Measurements from ENCODE around the gene C1QBP. TPM values are rescaled to one million over a fixed set of nuclear protein-coding genes. Genes with fewer than 3 reads are reported as not detected.
A peak's percentile ranks its signal among the peaks of the same experiment; 100 is the strongest.

C1QBP gene
- total RNA-seq, 1 donor from 2014 or later = 153 TPM

GRCh38 chr17:5481451-5481850, 42.5 kb upstream of the C1QBP start:
- Mint-ChIP-seq H3K9me3 (no peaks in the 10 kb centered on the region), H3K4me3 (peak overlapping the region; percentile 74), H3K4me1 (ENCODE audit: unreplicated experiment) (peaks cover 18% of the 10 kb centered on the region), H3K27me3 (no peaks in the 10 kb centered on the region), H3K27ac (peak overlapping the region; percentile 84), H3K36me3 (peaks cover 56% of the 10 kb centered on the region)
- DNase-seq (ENCODE audit: extremely low spot score, unreplicated experiment) = no peak
- TF ChIP-seq CTCF (conservative IDR thresholded peaks at IDR 0.05) = no peak

- DNase-seq (ENCODE audit: extremely low spot score, unreplicated experiment) = no peak
- no peaks in the 10 kb centered on the region for H3K27me3 Mint-ChIP-seq
- H3K27ac Mint-ChIP-seq = peak overlapping the region; percentile 84
- H3K4me1 Mint-ChIP-seq (ENCODE audit: unreplicated experiment) = peaks cover 18% of the 10 kb centered on the region
- TF ChIP-seq CTCF (conservative IDR thresholded peaks at IDR 0.05) = no peak
- peak overlapping the region; percentile 74 for H3K4me3 Mint-ChIP-seq
- peaks cover 56% of the 10 kb centered on the region for H3K36me3 Mint-ChIP-seq
- H3K9me3 Mint-ChIP-seq = no peaks in the 10 kb centered on the region
Observed at GRCh38 chr17:5480962-5481361, 42.0 kb upstream of the C1QBP start.

GRCh38 chr17:5478992-5479391, 40.0 kb upstream of the C1QBP start:
- H3K36me3 Mint-ChIP-seq = peaks cover 53% of the 10 kb centered on the region
- peaks cover 10% of the 10 kb centered on the region for H3K4me1 Mint-ChIP-seq (ENCODE audit: unreplicated experiment)
- H3K27ac Mint-ChIP-seq = no peak overlapping the region
- TF ChIP-seq CTCF (conservative IDR thresholded peaks at IDR 0.05) = no peak
- DNase-seq (ENCODE audit: extremely low spot score, unreplicated experiment) = no peak
- no peaks in the 10 kb centered on the region for H3K9me3 Mint-ChIP-seq
- no peaks in the 10 kb centered on the region for H3K27me3 Mint-ChIP-seq
- H3K4me3 Mint-ChIP-seq = no peak overlapping the region

- Mint-ChIP-seq H3K4me3 (no peak overlapping the region), H3K36me3 (peaks cover 26% of the 10 kb centered on the region)
- no peak for DNase-seq (ENCODE audit: extremely low spot score, unreplicated experiment)
Observed at GRCh38 chr17:5473906-5474305, 35.0 kb upstream of the C1QBP start.

GRCh38 chr17:5472511-5472910, 33.6 kb upstream of the C1QBP start:
- no peak overlapping the region for H3K4me3 Mint-ChIP-seq
- no peaks in the 10 kb centered on the region for H3K27me3 Mint-ChIP-seq
- no peak overlapping the region for H3K27ac Mint-ChIP-seq
- DNase-seq (ENCODE audit: extremely low spot score, unreplicated experiment) = no peak
- peaks cover 14% of the 10 kb centered on the region for H3K36me3 Mint-ChIP-seq
- peaks cover 2% of the 10 kb centered on the region for H3K4me1 Mint-ChIP-seq (ENCODE audit: unreplicated experiment)
- no peak for TF ChIP-seq CTCF (conservative IDR thresholded peaks at IDR 0.05)
- H3K9me3 Mint-ChIP-seq = no peaks in the 10 kb centered on the region

More at GRCh38 chr17:5473906-5474305, 35.0 kb upstream of the C1QBP start:
- Mint-ChIP-seq H3K9me3 (no peaks in the 10 kb centered on the region), H3K27ac (no peak overlapping the region), H3K4me1 (ENCODE audit: unreplicated experiment) (no peaks in the 10 kb centered on the region), H3K27me3 (no peaks in the 10 kb centered on the region)
- TF ChIP-seq CTCF (conservative IDR thresholded peaks at IDR 0.05) = no peak

GRCh38 chr17:5468075-5468473, 29.1 kb upstream of the C1QBP start:
- Mint-ChIP-seq H3K4me1 (ENCODE audit: unreplicated experiment) (peaks cover 24% of the 10 kb centered on the region), H3K27me3 (no peaks in the 10 kb centered on the region), H3K27ac (peak overlapping the region; percentile 17), H3K4me3 (peak overlapping the region; percentile 91), H3K36me3 (peaks cover 6% of the 10 kb centered on the region), H3K9me3 (no peaks in the 10 kb centered on the region)
- no peak for TF ChIP-seq CTCF (conservative IDR thresholded peaks at IDR 0.05)
- DNase-seq (ENCODE audit: extremely low spot score, unreplicated experiment) = no peak

All from type B pancreatic cell (in vitro differentiated cells).